Fibroblast of mammary gland (primary cell): Measurements from ENCODE around the gene MTUS2.

Experiments used
- DNase-seq: peaks from one replicate; pipeline ENCODE4 v3.0.0-alpha.2; 2010; ENCODE audit warnings: low read depth
- H3K4me3 ChIP-seq: 2 replicates; pipeline ENCODE4 v1.5.1; 2011; ENCODE audit warnings: low read depth, mild to moderate bottlenecking, low read length, moderate library complexity; ENCODE audit not compliant: control insufficient read depth
- TF ChIP-seq, protein P1 (sequence below): conservative IDR thresholded peaks from 2 replicates; pipeline ENCODE4 v1.5.1; 2011; ENCODE audit warnings: low read depth, low read length, inconsistent platforms; ENCODE audit not compliant: control insufficient read depth, insufficient read depth

MTUS2 gene

DNA sequence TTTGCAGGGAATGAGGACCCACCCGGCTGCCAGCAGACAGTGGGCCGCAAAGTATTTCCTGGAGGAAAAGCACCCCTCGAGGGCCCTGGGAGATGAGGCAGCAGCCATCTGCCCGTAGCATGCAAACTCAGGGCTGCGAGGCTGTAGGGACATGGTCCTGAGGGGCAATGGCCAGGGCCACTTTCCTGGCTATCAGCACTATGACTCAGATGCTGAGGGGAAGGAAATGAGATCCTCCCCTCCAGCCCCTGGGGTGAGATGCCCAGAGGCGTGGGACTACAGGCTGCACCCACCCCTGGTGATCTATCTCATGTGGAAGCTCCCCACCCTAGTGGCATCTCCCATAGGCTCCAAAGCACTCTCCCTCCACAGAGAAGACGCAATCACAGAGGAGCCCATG, 695.2 kb downstream of the MTUS2 start:
- no peak for DNase-seq
- TF ChIP-seq, protein P1, sequence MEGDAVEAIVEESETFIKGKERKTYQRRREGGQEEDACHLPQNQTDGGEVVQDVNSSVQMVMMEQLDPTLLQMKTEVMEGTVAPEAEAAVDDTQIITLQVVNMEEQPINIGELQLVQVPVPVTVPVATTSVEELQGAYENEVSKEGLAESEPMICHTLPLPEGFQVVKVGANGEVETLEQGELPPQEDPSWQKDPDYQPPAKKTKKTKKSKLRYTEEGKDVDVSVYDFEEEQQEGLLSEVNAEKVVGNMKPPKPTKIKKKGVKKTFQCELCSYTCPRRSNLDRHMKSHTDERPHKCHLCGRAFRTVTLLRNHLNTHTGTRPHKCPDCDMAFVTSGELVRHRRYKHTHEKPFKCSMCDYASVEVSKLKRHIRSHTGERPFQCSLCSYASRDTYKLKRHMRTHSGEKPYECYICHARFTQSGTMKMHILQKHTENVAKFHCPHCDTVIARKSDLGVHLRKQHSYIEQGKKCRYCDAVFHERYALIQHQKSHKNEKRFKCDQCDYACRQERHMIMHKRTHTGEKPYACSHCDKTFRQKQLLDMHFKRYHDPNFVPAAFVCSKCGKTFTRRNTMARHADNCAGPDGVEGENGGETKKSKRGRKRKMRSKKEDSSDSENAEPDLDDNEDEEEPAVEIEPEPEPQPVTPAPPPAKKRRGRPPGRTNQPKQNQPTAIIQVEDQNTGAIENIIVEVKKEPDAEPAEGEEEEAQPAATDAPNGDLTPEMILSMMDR, result no peak
- H3K4me3 ChIP-seq, result no peak overlapping the region

GRCh38 chr13:29516012-29516411, 695.9 kb downstream of the MTUS2 start:
- TF ChIP-seq, protein P1, result no peak
- H3K4me3 ChIP-seq, result no peak overlapping the region
- no peak for DNase-seq

- H3K4me3 ChIP-seq, result no peak overlapping the region
- TF ChIP-seq, protein P1, result no peak
- DNase-seq, result no peak
Observed at GRCh38 chr13:29516880-29517279, 696.7 kb downstream of the MTUS2 start.

GRCh38 chr13:29519921-29520320, 699.8 kb downstream of the MTUS2 start:
- no peak for DNase-seq
- H3K4me3 ChIP-seq, result no peak overlapping the region
- TF ChIP-seq, protein P1, result no peak

- TF ChIP-seq, protein P1, result no peak
- DNase-seq, result peak; percentile 86
- H3K4me3 ChIP-seq, result no peak overlapping the region
Observed at GRCh38 chr13:29520671-29521070, 700.5 kb downstream of the MTUS2 start.

- DNase-seq, result no peak
- TF ChIP-seq, protein P1, result no peak
- no peak overlapping the region for H3K4me3 ChIP-seq
Observed at GRCh38 chr13:29521336-29521735, 701.2 kb downstream of the MTUS2 start.

GRCh38 chr13:29522044-29522685, 702.0 kb downstream of the MTUS2 start:
- peak; percentile 99 for DNase-seq

More at GRCh38 chr13:29522044-29522685, 702.0 kb downstream of the MTUS2 start:
- TF ChIP-seq, protein P1, result no peak
- no peak overlapping the region for H3K4me3 ChIP-seq
